Vagina (tissue), 2 donors: ENCODE measurements around the gene LSM8.
"Not testable (repeated sequence)": the region's sequence is repeated elsewhere in the genome, so short reads cannot be mapped to it uniquely, and the experiment has no call there.

Experiments used
- POLR2A ChIP-seq, 2 donors: fragments of 450-650 bp; IDR thresholded peaks; one replicate each; pipeline ENCODE4 v1.6.1; 2017; ENCODE audit warnings: antibody characterized with exemption in 2 of 2, mild to moderate bottlenecking in 2 of 2, moderate library complexity in 2 of 2
- POLR2AphosphoS5 ChIP-seq, 2 donors: sonication (generic); formaldehyde crosslinking; IDR thresholded peaks; one replicate each; pipeline ENCODE4 v1.9.0; 2017; ENCODE audit warnings: antibody characterized with exemption in 2 of 2, mild to moderate bottlenecking in 2 of 2, low read depth in 1 of 2; ENCODE audit not compliant: insufficient read depth in 1 of 2
- TF ChIP-seq, protein P1 (sequence below), 3 experiments: fragments of 450-650 bp in 2 of 3; fragments of 200-600 bp in 1 of 3; sonication (generic) in 1 of 3; IDR thresholded peaks; one replicate each; pipeline ENCODE4 v1.5.1; 2017 to 2019; ENCODE audit warnings: antibody characterized with exemption in 3 of 3, mild to moderate bottlenecking in 2 of 3, moderate library complexity in 2 of 3

- TF ChIP-seq, protein P1, sequence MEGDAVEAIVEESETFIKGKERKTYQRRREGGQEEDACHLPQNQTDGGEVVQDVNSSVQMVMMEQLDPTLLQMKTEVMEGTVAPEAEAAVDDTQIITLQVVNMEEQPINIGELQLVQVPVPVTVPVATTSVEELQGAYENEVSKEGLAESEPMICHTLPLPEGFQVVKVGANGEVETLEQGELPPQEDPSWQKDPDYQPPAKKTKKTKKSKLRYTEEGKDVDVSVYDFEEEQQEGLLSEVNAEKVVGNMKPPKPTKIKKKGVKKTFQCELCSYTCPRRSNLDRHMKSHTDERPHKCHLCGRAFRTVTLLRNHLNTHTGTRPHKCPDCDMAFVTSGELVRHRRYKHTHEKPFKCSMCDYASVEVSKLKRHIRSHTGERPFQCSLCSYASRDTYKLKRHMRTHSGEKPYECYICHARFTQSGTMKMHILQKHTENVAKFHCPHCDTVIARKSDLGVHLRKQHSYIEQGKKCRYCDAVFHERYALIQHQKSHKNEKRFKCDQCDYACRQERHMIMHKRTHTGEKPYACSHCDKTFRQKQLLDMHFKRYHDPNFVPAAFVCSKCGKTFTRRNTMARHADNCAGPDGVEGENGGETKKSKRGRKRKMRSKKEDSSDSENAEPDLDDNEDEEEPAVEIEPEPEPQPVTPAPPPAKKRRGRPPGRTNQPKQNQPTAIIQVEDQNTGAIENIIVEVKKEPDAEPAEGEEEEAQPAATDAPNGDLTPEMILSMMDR (IDR thresholded peaks at IDR 0.05) = not testable (repeated sequence)
- TF ChIP-seq POLR2A (IDR thresholded peaks at IDR 0.05); POLR2AphosphoS5 (IDR thresholded peaks at IDR 0.05; ENCODE audit: insufficient read depth in 1 of 2, low read depth in 1 of 2): not testable (repeated sequence)
Observed at GRCh38 chr7:118240320-118240719, 56.4 kb downstream of the LSM8 start.
